Fibroblast of the conjunctiva (primary cell): ENCODE measurements around the gene RANBP3L.

Experiments used
- DNase-seq: peaks from one replicate; pipeline ENCODE4 v3.0.0-alpha.2; 2010; ENCODE audit warnings: low read depth

RANBP3L gene

GRCh38 chr5:36243653-36244052, 58.0 kb downstream of the RANBP3L start:
- no peak for DNase-seq

- DNase-seq = no peak
These were observed 58.9 kb downstream of the RANBP3L start for GRCh38 chr5:36242534-36243485.

GRCh38 chr5:36241631-36242533, 59.8 kb downstream of the RANBP3L start, which contains the start of gene NADK2:
Gene NADK2, minus strand, starts transcription at chr5:36241925. Its CDS starts 127 bp downstream, at chr5:36241798.
- peak; percentile 92 for DNase-seq

GRCh38 chr5:36240779-36241630, 60.7 kb downstream of the RANBP3L start:
- peak; percentile 26 for DNase-seq

- DNase-seq = no peak
These were observed 62.1 kb downstream of the RANBP3L start for GRCh38 chr5:36239370-36240293.

- no peak for DNase-seq
These were observed 63.0 kb downstream of the RANBP3L start for GRCh38 chr5:36238502-36239295.

GRCh38 chr5:36237751-36238150, 64.0 kb downstream of the RANBP3L start:
- no peak for DNase-seq

GRCh38 chr5:36236801-36237200, 64.9 kb downstream of the RANBP3L start:
- no peak for DNase-seq

GRCh38 chr5:36232533-36232932, 69.2 kb downstream of the RANBP3L start:
- DNase-seq = no peak

GRCh38 chr5:36230151-36230790, 71.4 kb downstream of the RANBP3L start:
- DNase-seq = no peak

GRCh38 chr5:36228505-36228904, 73.2 kb downstream of the RANBP3L start:
- DNase-seq = no peak

GRCh38 chr5:36227046-36227445, 74.7 kb downstream of the RANBP3L start:
- no peak for DNase-seq

- DNase-seq = no peak
These were observed 79.1 kb downstream of the RANBP3L start for GRCh38 chr5:36222620-36223019.

- no peak for DNase-seq
These were observed 83.7 kb downstream of the RANBP3L start for GRCh38 chr5:36217988-36218387.

- DNase-seq = no peak
These were observed 84.1 kb downstream of the RANBP3L start for GRCh38 chr5:36217567-36217966.

- DNase-seq = no peak
These were observed 85.8 kb downstream of the RANBP3L start for GRCh38 chr5:36215910-36216309.

GRCh38 chr5:36214436-36214835, 87.3 kb downstream of the RANBP3L start:
- no peak for DNase-seq

GRCh38 chr5:36209664-36210063, 92.0 kb downstream of the RANBP3L start:
- DNase-seq = no peak

GRCh38 chr5:36208786-36209185, 92.9 kb downstream of the RANBP3L start:
- no peak for DNase-seq
